ENCODE results near the gene UMAD1.
A peak's percentile ranks its signal among the peaks of the same experiment; 100 is the strongest.

Gene UMAD1

DNA sequence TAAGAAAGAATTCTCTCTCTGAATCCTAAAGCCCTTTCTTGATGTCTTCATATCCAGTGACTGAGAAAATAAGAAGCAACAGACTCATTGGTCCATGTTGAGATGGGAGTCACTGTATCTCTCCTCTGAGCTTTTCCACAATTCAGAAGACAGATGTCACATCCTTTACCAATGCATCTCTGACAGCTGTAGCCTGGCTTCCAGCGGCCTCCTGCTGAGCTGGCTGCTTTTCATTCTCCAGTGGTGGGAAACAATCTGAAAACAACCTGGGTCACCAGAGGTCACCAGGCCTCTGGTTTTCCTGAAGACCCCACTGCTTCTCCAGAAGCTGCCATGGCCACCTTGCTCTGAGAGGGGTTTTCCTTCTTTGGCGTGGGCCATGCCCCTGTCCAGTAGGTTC, 96.1 kb downstream of the UMAD1 start:
- DNase-seq, result no peak

DNA sequence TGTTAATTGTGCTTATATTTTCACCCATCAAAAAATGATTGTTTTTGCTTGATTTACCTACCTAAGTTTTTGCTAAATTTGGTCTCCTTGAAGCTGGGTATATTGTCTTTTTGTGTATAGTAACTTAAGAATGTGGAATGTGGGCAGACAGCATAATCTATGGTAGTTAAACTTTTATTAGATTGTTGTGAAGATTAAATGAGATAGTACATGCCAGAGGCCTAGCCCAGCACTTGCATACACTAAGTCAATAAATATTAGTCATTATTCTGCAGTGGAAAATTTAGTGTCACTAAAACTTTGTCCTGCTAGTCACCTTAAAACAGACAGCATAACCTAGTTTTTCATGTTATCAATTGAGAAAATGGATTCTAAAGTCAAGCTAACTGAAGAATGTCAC, 97.1 kb downstream of the UMAD1 start:
- no peak for DNase-seq

DNA sequence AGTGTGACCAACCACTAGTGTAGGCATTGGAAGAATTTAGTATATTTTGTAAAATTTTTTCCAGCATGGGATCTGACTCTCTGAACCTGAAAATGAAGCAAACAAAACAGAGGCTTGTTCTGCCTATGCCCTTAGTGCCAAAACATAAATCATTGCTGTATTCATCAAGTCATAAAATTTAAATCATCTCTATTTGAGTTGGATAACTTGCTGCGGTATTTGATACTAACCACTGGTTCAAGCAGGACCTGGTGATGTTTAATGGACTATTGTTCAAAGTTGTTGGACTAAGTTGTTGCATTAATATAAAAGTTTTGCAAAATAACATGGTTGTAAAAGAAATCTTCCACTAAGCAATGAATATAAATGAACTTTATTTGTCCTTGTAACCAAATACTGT, 97.6 kb downstream of the UMAD1 start:
- DNase-seq, result no peak

DNA sequence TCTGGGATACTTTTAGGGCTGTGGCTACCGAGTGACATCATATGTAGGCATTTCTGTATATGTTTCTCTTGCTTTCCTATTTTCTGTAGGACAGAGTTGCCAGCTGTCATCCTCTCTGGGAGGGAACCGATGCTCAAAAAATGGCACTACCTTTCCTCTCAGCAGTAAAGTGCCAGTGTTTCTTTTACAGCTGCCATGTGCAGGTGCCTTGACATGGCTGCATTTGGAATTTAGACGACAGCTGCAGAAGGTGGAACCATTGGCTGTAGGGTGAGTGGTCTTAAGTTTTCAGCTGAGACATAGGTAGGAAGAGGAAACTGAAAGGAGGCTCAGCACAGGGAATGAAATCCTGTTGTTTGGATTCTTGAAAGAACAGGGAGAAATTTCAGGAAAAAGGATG, 98.1 kb downstream of the UMAD1 start:
- DNase-seq, result no peak

DNA sequence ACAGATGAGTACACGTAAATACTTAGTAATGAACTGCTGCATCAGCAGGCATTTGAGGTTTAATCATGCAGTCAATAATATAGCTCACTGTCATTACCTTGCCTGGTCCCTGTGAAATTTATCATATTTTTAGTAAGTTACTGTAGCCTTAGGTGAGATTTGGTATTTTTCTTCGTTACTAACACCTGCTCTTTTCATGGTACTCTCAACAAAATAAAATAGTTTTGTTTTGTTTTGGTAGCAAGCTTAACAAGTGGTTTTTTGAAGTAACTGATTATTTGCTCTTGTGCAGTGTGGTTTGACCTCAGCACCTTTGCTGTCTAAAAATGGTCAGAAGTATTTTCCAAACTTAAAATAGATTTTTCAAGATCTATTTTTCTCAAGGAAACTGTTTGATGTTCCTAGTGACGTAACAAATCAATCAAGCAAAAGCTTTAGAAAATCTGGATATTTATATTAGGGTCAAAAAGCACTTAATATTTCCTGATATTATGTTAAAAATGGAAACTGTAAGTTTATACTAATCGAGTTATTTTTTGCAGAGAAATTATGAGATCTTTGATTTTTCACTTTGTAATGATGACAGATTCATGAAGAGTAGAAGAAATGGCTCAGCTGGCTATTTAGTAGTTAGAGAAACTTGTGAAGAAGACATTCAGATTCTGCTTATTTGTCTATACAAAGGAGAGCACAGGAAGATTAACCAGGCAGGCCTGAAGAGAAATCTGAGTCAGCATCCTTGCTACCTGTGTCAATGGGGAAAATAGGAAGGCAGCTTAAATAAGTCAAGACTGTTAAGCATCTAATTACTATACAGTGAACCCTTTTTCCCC, 98.9 kb downstream of the UMAD1 start:
- no peak for DNase-seq

DNA sequence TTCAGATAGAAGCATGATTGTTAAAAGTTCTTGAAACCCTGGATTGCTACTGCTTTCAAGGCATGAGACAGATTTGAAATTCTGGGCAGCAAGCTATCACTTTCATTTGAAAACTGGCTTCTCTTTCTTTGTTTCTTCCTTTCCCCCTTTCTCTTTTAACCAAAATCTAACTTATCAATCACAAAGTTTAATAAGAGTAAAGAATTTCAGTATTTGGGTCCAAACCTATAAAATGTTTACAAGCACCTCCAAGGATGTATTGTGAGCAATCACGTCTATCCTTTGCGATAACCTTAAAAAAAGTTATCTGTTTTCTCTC, 99.4 kb downstream of the UMAD1 start:
- DNase-seq, result no peak

DNA sequence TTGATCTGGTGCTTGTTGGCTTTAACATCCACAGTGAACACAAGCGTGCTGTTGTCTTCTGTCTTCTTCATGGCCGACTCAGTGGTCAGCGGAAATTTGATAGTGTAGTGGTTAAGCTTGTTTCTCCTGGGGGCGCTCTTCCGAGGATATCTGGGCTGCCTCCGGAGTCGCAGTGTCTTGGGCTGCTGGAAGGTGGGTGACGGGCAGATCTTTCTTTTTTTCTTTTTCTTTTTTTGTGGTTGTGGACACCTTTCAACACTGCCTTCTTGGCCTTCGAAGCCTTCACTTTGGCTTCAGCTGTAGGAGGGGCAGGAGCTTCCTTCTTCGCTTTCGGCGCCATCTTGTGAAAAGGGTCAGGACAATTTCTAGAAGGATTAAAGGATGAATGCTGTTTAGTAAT, 101.7 kb downstream of the UMAD1 start:
- no peak for DNase-seq

DNA sequence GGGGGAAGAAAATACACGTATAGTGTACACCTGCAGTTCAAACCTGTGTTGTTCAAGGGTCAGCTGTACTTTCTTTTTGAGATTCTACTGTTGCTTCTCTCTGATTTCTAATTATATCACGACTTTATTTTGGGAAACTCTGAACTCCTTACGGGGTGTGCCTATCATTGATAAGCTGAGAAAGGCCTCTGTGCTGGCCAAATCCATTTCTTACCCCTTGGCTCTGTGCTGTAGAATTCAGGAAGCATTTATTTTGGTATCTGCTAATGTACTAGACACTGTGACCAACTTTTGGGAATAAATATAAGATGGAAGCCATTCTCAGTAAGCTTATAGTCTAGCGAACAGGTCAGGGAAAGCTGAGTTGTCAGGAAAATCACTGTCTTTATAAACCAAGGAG, 104.7 kb downstream of the UMAD1 start:
- DNase-seq, result no peak

DNA sequence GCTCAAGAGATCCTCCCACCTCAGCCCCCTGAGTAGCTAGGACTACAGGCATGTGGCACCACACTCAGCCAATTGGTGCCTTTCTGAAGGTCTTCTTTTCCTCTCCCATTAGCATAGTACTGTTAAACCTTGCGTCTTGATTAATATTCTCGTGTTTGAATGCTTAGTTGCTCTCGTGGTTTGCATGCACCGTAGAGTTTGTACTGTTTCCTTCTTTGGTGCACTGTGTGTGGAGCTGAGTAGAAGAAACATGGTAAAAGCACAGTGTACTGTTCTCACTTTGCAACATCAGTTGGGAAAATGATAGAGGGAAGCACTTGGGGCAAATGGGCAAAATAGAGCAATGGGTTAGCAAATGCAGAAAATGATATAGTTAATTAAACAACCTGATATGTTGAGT, 105.4 kb downstream of the UMAD1 start:
- no peak for DNase-seq

DNA sequence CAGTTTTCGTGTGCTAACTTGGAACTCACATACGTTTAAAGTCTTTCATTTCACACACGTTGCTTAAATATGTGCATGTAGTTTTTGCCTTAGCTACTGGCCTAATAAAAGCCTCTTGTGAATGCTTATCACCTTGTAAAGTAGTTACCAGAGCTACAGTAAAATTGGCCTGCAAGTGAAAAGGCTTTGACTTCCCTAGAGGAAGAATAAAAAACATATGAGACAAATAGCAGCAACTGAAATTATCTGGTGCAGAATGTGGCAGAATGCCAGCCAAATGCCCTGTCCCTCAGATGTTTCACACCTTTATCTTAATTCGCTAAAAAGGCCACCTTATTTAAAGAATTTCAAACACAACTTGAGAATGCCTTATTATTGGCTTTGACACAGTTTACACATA, 105.9 kb downstream of the UMAD1 start:
- DNase-seq, result no peak

DNA sequence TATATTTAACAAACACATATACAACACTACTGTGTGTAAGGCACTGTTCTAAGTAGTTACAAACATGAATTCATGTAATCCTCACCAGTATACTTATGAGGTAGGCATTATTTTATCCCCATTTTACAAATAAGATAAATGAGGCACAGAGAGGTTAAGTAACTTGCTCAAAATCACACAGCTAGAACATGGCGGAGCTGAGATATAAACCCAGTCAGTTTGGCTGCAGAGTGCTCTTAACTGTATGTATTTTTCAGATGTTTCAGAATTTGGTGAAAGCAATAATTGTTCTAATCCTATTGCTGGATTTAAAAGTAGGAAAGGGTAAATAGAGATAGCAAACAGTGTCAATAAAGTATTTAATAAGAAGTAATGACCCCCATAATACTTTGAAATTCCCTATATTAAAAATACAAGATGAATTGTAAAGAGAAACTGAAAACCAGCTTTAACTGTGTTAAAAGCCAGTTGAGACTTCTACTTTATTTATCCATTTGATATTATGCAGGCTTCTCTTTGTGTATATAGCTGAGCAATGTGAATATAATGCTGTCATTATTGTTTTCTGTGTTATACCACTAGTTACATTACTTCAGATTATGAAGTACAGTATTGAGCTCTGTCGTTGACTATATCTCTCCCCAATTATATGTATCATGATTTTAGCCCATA, 110.2 kb downstream of the UMAD1 start:
- no peak for DNase-seq

DNA sequence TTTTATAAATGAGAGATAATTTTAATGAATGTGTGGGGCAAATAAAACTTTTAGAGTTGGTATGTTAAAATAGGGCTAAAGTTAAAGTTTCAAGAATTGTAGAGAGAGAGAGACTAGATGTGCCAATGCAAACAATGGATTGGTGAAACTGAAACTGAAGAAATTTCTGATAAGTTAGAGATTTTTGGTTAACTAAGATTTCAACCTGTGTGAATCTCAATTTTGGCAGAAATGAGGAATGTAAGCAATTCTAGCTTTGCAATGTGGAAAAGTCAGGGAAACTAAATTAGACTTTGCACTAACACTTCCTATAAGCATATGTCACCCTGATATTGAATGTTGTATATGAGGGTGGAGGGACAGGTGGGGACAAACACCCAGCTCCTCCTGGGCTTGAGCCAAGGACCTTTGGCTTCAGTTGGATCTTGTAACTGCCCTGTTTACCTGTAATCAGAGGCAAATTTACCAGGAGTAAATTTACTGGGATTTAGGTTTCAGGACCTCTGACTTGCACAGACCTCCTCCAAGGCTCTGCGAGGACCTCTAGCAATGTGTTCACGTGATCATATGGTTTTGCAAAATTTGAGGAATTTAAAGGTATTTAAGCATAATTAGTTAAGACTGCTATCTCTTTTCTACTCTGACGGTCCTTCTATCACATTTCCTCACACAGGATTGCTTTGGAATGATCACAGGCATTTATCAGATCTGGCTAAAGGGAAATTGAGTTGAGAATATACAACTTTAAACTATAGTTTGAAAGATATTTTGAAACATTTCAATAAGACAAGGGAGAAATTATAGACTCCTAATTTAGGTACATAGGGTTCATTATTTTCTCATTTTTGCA, 110.9 kb downstream of the UMAD1 start:
- DNase-seq, result no peak

DNA sequence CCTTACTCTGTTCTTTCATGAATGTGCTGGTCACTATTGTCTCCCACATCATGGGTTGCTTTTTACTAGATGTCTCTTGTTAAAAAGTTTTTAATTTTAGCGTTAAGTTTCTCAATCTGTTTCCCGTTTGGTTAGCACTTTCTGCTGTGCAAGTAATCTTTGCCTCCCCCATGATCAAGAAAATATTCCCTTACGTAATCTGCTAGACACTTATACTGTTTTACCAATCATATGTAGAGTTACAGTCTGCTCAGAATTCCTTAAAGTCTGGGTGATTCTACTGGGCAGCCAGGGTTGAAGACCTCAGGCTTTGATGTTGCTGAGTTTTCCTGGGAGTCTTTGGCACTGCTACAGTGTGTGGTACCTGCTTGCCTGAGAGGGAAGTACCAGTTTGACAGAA, 116.0 kb downstream of the UMAD1 start:
- DNase-seq, result no peak

DNA sequence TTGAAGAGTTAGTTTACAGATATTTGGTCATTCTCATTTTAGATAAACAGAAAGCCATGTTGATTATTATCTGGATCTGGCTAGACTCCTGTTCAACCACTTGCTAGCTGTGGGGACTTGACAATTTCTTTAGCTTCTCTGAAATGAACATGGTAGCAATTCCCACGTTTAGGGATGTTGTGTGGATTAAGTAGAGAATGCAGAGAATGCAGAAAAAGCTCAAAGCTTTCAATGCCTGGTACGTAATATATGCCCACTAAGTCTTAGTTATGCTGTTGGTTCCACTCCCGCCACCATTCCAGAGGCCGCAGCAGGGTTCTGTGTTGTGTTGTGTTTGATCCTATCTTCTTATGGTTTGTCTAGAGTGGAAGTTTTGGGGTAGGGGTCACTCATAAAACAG, 117.0 kb downstream of the UMAD1 start:
- DNase-seq, result no peak

DNA sequence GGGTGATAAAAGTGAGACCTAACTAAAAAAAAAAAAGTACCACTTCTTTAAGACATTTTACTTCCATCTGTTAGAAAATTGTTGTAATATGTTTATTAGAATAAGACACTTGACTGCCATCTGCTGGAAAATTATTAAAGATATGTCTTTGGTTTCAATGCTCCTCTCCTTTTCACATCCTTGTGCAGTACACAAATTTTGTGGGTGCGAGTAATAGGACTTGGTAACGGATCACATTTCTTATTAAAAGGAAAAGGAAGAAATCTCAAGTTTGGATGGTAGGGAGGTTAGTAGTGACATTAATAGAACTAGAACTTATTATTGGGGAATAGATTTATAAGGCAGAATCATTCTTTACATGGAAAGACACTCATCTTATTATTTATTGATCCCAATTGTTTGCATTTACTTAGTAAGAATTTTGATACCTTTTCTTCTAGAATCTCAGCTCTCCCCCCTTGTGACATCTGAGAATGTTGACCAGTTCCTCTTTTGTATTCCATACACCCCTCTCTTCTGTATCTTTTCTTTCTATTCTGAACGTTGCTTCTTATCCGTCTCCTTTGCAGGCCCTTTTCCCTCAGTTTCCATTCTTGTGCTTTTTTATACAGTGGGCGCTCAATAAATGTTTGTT, 120.9 kb downstream of the UMAD1 start:
- DNase-seq, result peak; percentile 58

DNA sequence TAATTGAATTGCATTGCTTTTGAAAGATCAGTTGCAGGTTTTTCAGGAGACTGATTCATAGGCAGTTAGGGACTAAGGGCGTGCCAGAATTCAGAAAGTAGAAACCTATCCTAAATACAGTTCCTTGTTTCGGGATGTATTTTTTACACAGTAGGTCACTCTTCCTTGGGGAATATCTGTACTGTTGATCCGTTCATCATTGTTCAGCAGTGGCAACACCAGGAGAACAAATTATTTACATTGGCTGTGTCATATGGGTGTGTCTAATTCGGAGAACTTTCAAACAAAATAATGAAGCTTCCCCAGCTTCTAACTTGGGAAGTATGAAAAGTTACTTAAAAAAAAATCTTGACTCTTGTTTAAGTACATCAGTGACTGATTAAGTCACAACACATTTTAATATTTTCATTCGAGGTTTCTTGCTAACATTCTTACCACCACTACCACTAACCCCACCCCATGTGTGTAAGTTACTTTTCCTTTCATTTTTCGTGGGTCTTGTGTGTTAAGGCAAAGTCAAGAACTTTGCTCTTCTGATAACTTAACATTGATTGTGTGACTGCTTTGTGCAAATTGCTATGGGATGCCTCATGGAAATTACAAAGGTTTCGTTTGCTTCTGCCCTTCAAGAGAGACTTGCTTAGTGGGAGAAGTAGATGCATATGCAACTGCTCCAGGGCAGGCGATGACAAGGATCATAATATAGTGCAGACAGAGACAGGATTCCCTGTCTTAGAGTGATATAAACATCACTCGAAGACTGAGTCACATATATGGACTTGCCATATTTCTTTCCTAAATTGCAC, 121.6 kb downstream of the UMAD1 start:
- peak; percentile 84 for DNase-seq

DNA sequence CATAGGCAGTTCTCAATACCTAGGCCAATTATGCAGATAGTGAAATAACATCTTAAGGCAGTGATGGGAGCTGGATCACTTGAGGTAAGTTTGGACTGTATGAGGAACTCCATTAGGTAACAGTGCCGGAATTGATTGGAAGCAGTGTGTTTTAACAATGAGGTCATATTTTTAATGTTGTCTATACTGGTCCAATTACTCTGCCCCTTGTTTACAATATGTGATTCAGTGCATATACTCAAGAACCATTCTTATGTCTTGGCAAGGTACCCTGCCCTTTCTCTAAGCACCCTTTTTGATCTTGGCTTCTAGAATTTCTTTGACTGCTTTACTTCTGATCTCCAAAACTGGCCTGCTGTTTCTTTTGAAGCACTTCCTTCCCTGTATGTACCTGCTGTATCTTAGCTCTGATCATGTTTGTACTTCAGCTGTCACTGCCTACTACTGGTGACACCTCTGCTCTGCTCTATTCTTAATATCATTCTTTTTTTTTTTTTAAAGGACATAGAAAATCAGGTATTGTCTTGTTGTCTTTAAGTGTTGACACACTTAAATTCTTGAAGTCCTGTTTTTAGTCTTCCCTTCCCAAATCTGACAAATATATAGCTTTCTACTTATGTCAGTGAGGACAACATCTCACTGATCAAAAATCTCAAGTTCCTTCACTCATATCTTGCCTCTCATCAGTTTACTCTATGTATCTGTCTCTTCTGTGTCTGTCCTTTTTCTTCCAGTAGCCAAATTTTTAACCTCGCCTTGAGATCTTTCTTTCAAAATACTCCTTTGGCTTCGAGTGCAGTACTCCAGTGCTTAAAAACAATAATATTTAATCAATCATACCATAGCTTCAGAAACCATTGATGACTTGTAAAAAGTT, 124.2 kb downstream of the UMAD1 start:
- no peak for DNase-seq

DNA sequence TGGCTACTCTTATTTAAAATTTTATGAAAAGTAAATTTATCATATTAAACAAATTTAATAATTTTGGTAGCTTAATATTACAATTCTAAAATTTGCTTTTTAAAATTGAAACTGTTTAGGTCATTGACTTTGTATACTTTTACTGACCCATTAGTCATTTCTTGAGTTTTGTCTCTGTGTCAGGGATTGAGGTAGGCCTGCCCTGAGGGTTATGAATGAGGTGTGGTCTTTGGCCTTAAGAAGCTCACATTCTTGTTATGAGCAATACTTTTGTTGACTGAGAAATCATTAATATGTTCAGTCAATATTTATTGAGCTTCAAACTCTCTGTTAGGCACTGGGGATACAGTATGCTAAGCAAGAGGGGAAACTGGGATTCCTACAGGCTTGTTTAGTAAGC, 124.9 kb downstream of the UMAD1 start:
- no peak for DNase-seq

DNA sequence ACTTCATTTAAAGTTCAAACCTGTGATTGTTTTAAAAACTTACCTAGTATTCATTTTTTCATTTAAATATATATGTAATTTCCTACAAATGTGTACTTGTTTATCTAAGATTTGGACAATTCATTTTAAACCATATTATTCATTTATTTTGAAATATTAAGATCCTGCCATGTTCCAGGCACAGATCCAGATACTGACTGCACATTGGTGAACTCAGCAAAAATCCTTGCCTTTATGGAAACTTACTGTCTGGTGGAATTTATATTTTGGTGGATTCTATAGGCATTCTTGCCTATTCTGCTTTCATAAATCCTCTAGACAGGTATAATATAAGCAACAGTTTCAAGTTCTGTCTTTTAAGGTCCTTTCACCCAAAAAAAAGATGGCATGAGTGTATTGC, 126.1 kb downstream of the UMAD1 start:
- no peak for DNase-seq

DNA sequence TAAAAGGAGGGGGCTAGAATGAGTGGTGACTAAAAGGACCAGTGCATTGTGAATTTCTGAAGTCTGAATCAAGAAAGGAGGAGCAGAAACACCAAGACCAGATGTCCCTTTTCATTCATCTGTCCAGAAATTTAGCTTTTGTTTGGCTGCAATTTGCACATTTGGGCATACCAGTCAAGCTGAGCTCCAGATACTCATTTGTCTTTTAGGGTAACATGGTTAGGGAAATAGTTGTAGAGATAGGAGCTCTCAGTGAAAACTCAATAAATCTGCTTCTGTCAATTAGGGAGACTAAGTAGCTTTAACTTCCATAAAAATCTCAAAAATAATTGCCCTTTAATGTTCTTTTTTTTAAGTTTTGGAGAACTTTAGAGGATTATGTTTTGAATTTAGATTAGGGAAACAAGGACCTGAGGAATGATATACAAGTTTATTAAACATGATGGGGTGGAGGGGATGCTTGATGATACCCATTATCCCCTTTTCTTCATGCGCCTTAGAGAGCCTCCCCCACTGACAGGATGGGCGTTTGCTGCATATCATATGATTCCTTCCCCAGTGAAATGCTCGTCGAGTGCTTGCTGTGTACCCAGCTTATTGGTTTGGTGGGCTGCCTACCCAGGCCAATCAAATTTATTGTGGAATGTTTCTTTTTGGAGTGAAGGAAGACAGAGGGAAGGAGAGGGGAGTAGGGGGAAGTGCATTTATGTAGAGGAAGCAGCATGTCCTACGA, 128.6 kb downstream of the UMAD1 start:
- DNase-seq, result no peak
